ENCODE results near the gene IFI27L1.

The IFI27L1 gene

GRCh38 chr14:94114589-94115057, 33.5 kb downstream of the IFI27L1 start:
- no peak for DNase-seq (ENCODE audit: low spot score)

DNA sequence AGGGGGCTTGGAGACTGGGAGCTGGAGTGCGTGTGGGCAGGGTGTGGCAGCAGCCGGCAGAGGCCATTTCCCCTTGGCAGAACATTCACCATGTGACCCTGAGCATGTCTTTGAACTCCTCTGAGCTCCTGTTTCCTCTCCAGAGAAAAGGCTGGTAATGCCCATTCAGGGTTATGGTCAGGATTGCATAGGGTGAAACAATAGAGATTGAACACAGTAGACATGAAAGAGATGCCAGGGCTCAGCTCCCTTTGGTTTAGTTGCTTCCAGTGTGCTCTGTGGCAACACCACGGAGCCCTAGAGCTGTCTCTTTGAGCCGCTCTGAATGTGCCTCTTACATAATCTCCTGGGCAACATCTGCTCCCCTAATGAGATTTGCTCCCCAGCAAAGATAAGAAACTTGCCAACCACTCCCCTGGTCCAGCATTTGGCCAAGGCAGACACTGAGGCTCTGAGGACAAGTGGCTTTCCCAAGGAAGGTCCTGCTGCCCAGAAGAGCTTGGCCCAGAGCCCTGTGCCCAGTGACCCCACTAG, 34.0 kb downstream of the IFI27L1 start:
- no peak for DNase-seq (ENCODE audit: low spot score)

GRCh38 chr14:94115631-94116030, 34.5 kb downstream of the IFI27L1 start:
- no peak for DNase-seq (ENCODE audit: low spot score)

DNA sequence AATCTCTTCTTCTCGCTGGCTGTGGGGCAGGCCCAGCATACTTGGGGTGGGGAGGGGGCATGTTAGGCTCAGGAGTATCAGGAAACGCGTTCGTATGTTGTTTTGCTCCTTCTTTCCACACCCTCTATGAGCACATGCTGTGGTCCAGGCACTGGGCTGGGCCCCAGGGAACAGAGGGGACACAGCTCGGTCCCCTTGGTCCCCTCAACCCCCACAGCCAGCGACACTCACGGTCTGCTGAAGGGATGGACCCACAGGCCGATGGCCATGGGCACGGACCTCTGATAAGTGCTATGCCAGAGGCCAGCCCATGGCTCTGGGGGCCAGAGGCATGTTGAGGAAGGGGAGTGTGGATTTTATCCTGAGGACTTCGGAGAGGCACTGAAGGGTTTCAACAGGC, 35.6 kb downstream of the IFI27L1 start:
- no peak for DNase-seq (ENCODE audit: low spot score)

- DNase-seq (ENCODE audit: low spot score): no peak
Observed at GRCh38 chr14:94117856-94118255, 36.7 kb downstream of the IFI27L1 start.

DNA sequence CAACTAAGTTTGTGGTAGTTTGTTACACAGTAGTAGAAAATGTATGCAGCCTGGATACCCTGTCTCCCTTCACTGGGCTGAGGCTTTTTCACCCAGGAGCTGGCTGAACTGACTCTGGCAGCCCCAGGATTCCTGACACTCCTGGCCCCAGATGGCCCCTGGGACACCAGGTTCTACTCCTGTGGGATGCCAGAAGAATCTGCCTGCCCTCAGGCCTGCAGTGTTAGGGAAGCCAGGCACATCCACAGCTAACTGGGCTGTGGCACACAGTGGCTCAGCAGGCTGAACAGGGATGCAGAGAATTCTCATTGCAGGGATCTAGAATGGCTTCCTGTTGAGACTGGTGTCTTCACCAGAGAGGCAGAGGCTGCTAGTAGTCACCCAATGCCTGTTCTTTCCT, 38.0 kb downstream of the IFI27L1 start:
- DNase-seq (ENCODE audit: low spot score): no peak

DNA sequence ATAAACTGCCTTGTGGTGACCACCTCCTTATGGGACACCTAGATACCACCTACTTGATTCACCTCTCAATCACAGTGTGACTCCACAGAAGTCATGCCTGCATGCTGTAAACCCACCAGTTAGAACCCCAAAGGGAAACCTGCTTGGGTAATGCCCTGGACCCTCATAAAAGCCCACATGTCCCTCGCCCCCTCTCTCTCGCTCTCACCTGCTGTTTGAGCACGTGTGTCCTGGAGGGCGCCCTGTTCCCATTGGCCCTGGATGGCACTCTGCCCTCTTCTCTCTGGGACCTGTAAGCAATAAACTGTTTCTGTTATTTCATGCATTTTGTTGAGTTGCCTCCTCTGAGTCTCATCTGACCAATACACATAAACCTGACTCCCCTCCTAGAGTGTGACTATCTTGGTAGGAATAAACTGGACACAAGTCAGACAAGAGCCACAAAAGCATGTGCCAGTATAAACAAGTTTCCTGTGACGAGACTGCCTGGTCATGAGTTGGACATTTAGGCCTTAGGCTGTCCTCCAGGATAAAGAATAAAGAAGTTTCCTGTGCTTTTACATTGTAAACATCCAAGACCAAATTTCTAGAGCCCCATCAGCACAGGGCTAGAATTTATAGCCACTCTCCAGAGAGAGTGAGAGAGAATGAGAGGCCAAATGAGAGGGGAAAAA, 39.7 kb downstream of the IFI27L1 start:
- DNase-seq (ENCODE audit: low spot score): no peak

DNA sequence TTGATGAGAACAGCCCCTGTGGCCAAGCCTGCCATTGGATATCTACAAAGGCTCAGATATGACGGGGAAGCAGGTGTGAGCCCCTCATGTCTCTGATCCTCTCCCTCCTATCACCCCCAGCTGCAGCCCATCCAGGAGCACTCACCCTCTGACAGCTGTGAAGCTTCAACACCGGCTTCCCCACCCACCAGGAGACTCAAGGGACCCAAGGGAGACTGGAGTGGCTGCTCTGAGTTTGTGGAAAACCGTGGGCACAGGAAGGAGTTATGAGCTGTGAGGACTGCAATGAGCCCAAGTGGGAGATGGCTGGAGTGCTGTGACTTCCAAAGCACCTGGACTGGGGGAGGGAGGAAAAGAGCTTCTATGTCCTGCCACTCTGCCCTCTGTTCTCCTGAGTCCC, 40.4 kb downstream of the IFI27L1 start:
- no peak for DNase-seq (ENCODE audit: low spot score)

DNA sequence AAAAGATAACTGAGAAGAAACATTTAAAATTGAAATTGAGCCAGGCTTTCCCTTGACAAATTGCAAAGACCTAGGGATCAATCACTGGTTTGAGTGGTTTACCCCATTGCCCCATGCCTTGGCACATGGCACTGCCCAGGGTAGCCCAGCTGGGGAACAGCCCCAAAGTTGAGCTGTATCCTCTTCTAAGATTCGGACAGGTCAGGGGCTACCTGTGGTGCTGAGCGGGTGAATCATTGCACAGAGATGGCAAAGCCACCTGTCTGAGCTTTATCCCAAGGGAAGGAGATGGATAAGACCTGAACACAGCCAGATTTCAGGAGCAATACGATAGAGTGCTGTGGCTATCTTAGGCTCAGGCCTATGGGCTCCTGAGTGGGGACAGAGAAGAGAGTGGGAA, 41.3 kb downstream of the IFI27L1 start:
- DNase-seq (ENCODE audit: low spot score): no peak

DNA sequence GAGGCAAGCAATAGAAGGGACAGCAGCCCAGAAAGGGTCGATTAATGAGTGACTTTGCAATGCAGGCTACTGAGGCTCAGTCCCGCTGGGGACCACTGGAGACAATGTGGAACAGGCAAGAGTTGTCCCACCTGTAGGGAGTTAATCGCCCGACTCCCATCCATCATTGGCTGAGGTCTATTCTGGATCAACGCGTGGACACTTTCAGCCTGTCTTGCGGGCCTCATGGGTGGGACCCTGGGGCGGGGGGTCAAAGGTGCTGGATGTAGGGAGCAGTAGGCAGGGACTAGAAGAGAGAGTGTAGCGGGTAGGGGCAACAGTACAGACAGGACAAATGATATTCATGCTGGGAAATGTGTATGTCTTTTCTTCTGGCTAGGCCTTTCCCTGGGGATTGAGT, 42.2 kb downstream of the IFI27L1 start:
- DNase-seq (ENCODE audit: low spot score): no peak

DNA sequence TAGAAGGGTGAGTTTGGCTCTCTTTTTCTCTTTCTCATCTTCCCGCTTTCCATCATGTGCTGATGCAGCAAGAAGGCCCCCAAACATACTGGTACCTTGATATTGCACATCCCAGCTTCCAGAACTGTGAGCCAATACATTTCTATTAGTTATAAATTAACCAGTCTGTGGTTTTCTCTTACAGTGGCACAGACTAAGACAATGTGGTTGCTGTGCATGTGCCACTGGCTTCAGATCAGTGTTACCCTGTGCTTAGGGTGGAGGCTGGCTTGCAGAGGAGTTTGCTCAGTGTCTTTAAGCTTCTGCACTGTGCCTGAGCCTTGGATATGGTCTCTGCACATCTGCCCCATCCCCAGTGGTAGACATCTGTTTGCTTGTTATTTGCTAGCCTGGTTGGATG, 42.8 kb downstream of the IFI27L1 start:
- no peak for DNase-seq (ENCODE audit: low spot score)

GRCh38 chr14:94124582-94125377, 43.7 kb downstream of the IFI27L1 start:
- no peak for DNase-seq (ENCODE audit: low spot score)

DNA sequence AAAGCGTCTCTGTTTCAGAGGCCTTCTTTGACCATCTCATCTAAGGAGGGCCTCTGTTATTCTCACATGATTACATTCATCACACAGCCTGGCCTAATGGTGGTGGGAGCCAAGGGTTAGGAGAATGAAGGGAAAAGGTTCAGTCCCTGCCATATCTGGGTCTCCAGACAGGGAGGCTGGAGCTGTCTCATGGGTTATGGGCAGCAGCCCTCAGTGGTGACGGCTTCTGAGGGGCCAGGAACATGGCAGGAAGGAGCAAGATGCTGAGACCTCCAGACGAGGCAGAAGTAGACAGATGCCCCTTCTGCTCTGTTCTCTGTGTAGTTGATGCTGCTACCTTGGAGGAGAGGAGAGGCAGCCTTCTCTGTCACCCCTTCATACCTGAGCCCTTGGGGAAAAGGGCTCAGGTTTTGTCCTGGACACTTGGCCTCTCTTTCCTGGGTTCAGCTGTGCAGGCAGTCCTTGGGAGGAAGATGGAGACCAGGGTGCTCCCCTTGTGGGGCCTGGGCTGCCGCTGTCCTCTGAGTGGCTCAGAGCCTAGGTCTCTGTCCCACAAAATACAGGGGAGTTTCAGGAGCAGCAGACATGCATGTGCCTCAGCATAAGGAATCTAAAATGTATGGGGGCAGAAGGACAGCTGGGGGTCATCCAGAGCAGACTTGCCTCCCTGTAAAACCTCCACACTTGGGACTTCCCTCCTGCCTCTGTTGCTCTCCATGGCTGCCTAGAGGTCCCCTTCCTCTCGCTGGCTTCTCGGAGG, 44.7 kb downstream of the IFI27L1 start:
- DNase-seq (ENCODE audit: low spot score): no peak

GRCh38 chr14:94126419-94126677, 45.2 kb downstream of the IFI27L1 start:
- DNase-seq (ENCODE audit: low spot score): no peak

DNA sequence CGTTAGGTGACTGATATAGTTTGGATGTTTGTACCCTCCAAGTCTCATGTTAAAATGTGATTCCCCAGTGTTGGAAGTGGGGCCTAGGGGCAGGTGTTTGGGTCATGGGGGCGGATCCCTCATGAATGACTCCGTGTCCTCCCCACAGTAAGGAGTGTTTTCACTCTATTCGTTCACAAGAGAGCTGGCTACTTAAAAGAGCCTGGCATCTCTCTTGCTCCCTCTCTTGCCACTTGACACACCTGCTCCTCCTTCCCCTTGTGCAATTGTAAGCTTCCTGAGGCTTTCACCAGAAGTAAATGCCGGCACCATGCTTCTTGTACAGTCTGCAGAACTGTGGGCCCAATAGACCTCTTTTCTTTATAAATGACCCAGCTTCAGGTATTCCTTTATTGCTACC, 45.7 kb downstream of the IFI27L1 start:
- no peak for DNase-seq (ENCODE audit: low spot score)

DNA sequence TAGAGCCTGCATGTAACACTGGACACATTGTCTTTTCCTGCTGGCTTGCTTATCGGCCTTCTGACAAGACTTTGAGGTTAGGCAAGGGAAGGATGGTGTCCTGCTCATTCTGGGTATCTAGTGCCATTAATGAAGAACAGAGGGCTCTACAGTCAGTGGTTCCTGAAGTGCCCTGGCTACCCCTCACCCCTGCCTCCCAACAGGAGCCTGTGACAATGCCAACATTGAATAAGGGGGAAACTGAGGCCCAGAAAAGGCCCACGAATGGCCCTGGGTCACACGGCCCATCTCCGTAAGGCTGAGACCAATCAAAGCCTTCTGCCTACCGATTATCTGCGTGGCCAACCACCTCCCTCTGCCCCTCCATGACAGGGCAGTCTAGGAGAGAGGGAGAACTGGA, 46.2 kb downstream of the IFI27L1 start:
- no peak for DNase-seq (ENCODE audit: low spot score)

GRCh38 chr14:94128216-94128839, 47.2 kb downstream of the IFI27L1 start:
- DNase-seq (ENCODE audit: low spot score): no peak

- peak; percentile 70 for DNase-seq (ENCODE audit: low spot score)
Observed at GRCh38 chr14:94129111-94129757, 48.1 kb downstream of the IFI27L1 start, which contains the start of gene IFI27L2. Gene IFI27L2, minus strand, starts transcription at chr14:94129604. Its CDS starts 40 bp downstream, at chr14:94129564.

DNA sequence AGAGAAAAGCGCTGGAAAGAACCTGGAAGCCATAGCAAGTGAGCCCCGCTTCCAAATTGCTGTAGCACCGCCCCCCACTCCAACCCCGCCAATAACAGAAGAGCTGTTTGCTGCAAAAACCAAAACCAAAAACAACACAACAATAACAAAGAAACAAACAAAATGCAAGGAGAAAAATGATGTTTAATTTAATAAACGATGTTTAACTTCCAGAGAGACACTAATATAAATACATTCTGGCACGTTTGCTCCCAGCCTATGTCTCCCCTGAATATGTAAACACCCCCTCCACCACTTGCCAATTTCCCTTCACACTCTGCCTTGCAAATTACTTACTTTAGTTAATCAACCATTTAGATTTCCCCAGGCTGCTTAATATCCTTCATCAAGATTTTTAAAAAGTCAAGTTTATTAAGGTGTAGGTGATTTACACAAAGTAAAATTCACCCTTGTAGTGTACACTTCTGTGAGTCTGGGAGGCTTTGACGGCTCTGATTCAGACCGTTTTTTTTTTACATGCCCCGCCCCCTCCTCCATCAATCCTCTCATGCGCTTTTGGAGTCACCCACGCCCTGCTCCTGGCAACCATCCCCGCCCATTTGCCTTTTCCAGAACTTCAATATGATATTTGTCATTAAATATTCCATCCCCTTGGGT, 48.8 kb downstream of the IFI27L1 start:
- peak; percentile 22 for DNase-seq (ENCODE audit: low spot score)

DNA sequence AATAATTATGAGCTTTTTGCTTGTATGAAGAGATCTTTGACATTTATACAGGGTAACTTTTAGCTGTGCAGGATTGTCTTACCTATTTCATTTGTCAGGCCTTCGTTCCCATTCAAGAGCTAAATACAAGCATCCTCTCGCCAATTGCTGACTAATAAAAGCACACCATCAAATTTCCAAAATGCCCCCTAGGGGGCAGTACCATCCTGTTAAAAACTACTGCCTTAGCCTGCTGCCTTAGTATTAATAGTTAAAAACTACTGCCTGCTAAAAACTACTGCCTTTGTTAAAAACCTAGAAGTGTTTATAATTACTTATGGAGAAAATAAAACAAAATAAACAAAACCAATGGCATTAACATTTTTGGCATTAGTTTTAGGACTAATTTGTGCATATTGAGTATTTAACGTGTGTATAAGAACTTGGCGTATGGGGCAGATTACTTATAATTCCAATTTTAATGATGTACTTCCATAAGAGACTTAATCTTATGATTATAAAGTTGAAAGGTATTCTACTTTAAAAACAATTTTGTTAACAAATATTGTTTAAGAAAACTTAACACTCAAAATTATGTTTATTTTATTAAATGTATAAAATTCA, 51.3 kb downstream of the IFI27L1 start:
- peak; percentile 58 for DNase-seq (ENCODE audit: low spot score)

DNA sequence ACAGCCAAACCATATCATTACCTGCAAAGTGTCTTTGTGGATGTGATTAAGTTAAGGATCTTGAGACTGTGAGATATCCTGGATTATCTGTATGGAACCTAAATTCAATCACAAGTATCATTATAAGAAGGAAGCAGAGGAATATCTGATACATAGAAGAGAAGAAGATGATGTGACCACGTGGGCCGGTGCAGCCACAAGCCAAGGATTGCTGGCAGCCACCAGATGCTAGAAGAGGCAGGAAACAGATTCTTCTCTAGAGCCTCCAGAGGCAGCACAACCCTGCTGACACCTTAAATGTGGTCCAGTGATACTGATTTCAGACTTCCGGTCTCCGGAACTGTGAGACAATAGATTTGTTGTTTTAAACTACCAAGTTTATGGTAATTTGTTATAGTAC, 54.4 kb downstream of the IFI27L1 start:
- no peak for DNase-seq (ENCODE audit: low spot score)

All from HuH-7 (cell line).